IPS-NIHi7 (cell line): Measurements from ENCODE around the gene RASAL2.

ENCODE experiments used
- DNase-seq: peaks from one replicate; pipeline ENCODE4 v3.0.0; 2012; ENCODE audit warnings: mixed read lengths; ENCODE audit errors: extremely low spot score

The RASAL2 gene

DNA sequence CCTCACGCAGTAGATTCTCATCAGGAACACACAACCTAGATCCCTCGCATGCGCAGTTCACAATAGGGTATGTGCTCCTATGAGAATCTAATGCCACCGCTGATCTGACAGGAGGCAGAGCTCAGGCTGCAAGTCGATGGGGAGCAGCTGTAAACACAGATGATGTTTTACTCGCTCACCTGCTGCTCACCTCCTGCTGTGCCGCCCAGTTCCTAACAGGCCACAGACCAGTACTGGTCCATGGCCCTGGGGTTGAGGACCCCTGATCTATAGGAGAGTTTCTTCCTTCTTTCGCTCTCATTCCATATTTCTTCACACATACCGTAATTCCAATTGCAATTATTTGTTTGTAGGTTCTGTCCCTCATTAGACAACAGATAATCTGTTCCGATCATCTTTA, 299.5 kb downstream of the RASAL2 start:
- DNase-seq = no peak

GRCh38 chr1:178396789-178397188, 302.9 kb downstream of the RASAL2 start:
- no peak for DNase-seq

GRCh38 chr1:178397678-178398077, 303.8 kb downstream of the RASAL2 start:
- no peak for DNase-seq

DNA sequence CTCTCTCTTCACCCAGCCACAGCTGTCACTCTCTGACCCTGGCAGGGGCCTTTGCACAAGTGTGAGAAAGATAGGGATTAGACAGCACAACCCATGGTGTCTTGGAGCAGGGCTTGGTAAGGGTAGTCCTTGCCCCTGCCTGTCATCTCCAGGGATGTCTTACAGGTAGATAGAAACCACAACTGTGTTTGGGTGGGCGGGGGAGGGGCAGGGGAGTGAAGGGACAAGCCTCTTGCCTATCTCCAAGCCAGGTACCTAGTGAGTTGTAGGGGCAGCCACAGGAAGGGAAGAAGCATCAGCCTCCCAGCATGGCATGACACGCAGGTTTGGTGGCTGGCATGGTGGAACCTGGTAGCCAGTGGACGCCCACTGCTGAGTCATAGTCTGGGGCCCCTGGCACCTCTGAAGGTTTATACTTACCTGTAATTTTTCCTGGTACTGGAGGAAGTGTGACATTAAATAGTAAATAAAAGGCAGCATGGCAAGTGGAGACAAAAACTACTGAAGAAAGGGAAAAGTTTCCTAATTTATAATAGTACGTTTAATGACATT, 305.3 kb downstream of the RASAL2 start:
- DNase-seq = no peak

DNA sequence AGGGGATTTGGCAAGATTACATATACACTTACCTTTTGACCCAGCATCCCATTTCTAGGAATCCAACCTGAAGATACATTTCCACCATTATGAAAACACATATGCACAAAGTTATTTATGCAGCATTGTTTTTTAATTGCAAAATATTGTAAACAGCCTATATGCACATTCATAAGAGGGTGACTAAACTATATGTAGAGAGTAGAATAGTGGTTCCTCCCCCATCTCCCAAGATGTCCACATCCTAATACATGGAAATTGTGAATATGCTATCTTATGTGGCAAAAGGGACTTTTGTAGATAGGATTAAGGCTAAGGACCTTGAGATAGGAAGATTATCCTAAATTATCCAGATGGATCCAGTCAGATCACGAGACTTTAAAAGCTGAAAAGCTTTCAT, 311.2 kb downstream of the RASAL2 start:
- no peak for DNase-seq

DNA sequence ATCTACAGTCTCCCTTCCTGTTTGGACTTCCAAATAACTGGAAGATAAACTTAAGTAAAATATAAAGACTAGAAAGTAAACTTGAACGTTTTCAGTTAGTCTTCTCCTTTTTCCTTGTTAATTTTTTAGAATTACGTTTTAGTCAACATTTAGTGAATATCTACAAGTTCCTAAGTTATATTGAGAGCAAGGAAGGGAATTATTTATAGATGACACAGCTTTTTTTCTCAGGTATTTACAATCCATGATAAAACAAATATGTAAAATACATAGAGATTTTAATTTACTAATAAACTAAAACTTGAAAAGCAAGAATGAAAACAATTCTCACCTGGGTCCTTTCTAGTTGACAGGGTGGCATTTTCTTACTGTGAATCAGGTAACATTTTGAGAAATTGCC, 313.3 kb downstream of the RASAL2 start:
- no peak for DNase-seq

- peak; percentile 22 for DNase-seq
These were observed 313.8 kb downstream of the RASAL2 start for GRCh38 chr1:178407655-178408054.

DNA sequence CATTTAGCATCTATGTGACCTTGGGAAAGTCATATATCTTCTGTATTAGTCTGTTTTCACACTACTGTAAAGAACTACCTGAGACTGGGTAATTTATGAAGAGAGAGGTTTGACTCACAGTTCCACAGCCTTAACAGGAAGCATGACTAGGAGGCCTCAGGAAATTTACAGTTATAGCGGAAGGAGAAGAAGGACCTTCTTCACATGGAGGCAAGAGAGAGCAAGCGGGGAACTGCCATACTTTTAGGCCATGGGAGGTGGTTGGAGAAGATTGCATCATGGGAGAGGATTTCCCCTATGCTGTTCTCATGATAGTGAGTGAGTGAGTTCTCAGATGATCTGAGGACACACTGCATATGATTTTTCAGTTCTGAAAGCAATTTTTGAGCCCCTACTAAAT, 315.0 kb downstream of the RASAL2 start:
- no peak for DNase-seq

DNA sequence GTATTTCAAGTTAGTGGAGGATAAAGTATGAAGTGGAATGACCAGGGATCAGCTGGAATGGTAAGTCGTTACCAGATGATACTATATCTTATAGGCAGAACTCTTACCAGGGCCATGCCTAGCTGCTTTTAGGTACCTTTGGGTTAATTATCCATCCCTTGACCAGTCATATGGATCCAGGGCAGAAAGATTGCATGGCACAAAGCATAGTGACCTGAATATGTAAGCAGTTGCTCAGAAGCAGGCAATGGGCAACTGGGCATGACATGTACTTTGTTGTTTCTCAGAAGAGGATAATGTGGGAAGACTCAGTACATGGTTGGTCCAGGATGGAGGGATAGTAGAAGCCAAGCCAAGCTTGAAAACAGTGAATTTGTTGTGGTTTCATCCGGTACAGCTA, 315.6 kb downstream of the RASAL2 start:
- DNase-seq = no peak

- DNase-seq = no peak
These were observed 318.0 kb downstream of the RASAL2 start for GRCh38 chr1:178411756-178412399.

DNA sequence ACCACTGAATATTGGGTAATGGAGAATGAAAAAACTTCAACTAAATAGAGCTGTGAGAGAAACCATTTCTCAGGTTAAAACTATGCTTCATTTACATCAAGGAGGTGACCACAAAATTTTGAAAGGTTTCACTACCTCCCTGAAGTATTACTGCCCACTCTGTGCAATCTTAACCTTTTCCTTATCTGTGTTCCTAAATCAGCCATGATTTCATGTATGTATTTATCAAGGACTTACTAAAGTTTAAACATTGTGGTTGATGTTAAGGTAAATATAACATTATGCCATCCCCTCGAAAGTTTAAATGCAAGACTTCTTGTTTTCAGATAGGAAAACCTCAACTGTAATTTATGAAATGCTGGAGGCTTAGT, 318.5 kb downstream of the RASAL2 start:
- no peak for DNase-seq

DNA sequence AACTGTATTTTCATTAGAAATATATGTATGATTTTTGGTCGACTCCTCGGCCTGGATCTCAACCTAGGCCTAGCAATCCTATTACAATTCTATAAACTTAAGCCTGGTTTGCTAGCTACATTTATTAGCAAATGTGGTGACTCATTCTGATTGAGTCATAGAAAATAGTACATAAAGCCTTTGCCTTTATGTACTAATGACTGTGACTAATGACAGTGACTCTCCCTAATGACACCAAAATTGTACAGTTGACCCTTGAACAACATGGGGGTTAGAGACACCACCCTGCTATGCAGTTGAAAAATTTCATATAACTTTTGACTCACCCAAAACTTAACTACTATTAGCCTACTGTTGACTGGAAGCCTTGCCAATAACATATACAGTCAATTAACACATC, 324.0 kb downstream of the RASAL2 start:
- no peak for DNase-seq

DNA sequence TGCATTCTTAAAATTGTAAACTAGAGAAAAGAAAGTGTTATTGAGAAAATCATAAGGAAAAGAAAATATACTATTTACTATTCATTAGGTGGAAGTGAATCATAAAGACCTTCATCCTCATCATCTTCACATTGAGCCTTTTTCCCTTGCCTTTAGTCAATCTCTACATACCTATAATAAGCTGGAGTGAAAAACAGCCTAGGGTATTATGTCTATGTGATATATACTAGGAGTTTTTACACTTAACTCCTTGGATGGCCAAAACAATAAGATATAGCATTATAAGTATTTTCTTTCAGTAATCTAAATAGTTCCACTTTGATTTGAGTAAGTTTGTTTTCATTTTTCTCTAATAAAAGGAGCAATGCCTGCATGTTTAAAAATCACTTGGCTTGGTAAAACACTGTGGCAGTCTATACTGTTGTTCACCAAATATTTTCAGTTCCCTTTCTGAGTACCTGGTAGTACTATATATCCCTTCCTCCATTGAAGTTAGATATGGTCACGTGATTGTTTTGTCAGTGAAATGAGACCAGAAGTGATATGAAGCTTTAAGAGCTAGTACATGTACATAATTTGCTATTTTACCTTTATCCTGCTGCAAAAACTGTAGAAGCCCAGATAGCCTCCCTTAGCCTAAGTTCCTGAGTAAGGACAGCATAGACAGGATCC, 324.5 kb downstream of the RASAL2 start:
- no peak for DNase-seq

GRCh38 chr1:178434360-178434759, 340.5 kb downstream of the RASAL2 start:
- no peak for DNase-seq

DNA sequence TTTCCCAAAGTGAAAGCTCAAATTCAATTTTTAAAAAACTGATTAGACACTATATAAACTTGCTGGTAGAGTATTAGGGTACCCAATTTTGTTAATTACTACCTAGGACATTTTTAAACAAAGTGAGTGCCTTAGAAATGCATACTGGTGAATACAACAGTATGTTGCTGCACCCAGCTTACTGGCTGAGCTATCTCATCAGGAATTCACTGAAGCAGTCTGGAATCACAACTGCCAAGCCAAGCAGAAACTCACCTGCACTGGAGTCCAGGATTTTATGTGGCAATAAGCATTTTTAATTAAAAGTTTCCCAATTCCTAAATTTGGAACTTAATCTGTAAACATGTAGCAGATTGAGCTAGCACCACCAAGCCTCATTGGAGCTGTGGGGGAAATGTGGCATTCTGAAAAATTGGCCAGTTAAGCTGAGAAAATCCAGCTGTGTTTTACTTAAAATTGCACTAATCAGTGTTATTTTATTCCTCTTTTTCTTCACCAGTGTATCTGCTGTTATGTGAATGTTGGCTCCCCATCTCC, 341.1 kb downstream of the RASAL2 start:
- no peak for DNase-seq

- no peak for DNase-seq
These were observed 343.0 kb downstream of the RASAL2 start for GRCh38 chr1:178436899-178437298.

DNA sequence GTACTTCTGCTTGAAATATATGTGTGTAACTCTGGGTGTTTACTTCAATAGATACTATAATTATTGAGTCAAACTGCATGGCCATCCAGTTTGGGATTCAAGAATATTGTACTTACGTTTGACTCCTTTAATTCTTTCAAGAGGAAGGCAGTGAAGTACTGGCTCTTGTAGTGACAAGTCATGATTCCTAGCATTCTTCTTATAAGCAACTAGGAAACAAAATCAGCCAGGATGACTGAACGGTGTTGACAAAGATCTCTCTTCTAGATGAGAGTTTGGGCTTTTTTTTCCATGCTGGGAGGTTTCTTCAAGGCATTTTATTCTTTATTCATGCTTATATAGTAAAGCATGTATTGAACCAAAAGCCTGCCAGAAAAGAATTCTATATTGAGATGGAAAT, 344.5 kb downstream of the RASAL2 start:
- no peak for DNase-seq

- DNase-seq = no peak
These were observed 349.0 kb downstream of the RASAL2 start for GRCh38 chr1:178442925-178443324.

- no peak for DNase-seq
These were observed 357.0 kb downstream of the RASAL2 start for GRCh38 chr1:178450871-178451270.

GRCh38 chr1:178451529-178451928, 357.6 kb downstream of the RASAL2 start:
- DNase-seq = no peak

GRCh38 chr1:178452013-178452412, 358.1 kb downstream of the RASAL2 start:
- no peak for DNase-seq

DNA sequence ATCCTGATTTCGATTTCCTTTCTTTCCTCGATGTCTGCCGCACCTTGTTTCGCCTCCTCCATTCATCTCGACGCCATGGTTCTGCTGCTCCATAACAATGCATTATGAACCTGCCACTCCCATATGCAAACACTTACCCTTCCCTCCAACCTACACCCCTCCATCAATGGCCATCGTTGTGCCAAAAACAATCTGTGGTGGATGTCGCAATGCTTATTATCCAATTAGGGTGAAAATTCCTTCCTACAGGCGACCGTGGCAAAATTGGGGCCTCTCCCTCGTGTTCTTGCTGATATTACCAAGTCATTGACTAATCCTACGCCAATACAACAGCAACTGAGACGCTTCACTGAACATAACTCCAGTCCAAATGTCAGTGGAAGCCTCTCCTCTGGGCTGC, 362.6 kb downstream of the RASAL2 start:
- DNase-seq = no peak

DNA sequence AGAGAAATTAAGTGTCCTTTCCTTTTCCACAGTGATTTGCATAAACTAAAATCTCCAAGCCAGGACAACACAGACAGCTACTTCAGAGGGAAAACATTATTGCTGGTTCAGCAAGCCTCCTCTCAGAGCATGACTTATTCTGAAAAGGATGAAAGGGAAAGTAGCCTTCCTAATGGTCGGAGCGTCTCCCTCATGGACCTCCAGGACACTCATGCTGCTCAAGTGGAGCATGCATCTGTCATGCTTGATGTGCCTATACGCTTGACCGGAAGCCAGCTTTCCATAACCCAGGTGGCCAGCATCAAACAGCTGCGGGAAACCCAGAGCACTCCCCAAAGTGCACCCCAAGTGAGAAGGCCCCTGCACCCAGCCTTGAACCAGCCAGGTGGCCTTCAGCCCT, 363.7 kb downstream of the RASAL2 start:
- no peak for DNase-seq
